ENCODE data around the gene EIF4G1. TPM values are rescaled to one million over a fixed set of nuclear protein-coding genes. Genes with fewer than 3 reads are reported as not detected.

The EIF4G1 gene
- total and polyA plus RNA-seq, 9 donors = 72.4 to 295 (median 206) TPM

- H3K36me3 ChIP-seq = no peaks in the 10 kb centered on the region
- no peak for TF ChIP-seq CTCF (IDR thresholded peaks at IDR 0.05)
- no peak for TF ChIP-seq POLR2A (IDR thresholded peaks at IDR 0.05)
- no peak for TF ChIP-seq EP300 (IDR thresholded peaks at IDR 0.05)
Measured at GRCh38 chr3:184354754-184355153, 40.3 kb downstream of the EIF4G1 start.

GRCh38 chr3:184355261-184356040 is 41.0 kb downstream of the EIF4G1 start:
- Histone ChIP-seq H3K36me3 (no peaks in the 10 kb centered on the region), H3K27me3 (no peaks in the 10 kb centered on the region)
- 66 to 76% (median 70%) methylated on average over 18 of the region's 18 CpGs for WGBS, 3 donors

More at GRCh38 chr3:184354754-184355153, 40.3 kb downstream of the EIF4G1 start:
- DNase-seq = no peak
- no peak overlapping the region for H3K4me3 ChIP-seq
- peaks cover 18% of the 10 kb centered on the region for H3K4me1 ChIP-seq (ENCODE audit: insufficient read depth)
- 78% methylated on average over 8 of the region's 8 CpGs for WGBS, 3 donors
- H3K27ac ChIP-seq = no peak overlapping the region
- H3K27me3 ChIP-seq = no peaks in the 10 kb centered on the region
- intact Hi-C loops (cut with DNase I) = loop anchor here in 2 of 4 donors (5.0 to 10.0 kb wide), 2 partner anchors 37 to 50 kb away; no protein-coding TSS in a partner anchor
- H3K9me3 ChIP-seq = no peaks in the 10 kb centered on the region

GRCh38 chr3:184357248-184358123 is 43.1 kb downstream of the EIF4G1 start:
- 84 to 89% (median 89%) methylated on average over 21 to 24 of the region's 24 CpGs for WGBS, 3 donors
- no peaks in the 10 kb centered on the region for H3K27me3 ChIP-seq
- H3K4me3 ChIP-seq = no peak overlapping the region
- no peaks in the 10 kb centered on the region for H3K36me3 ChIP-seq
- DNase-seq = peak in 2 of 5 donors; percentile 22 to 35
- no peak for TF ChIP-seq CTCF (IDR thresholded peaks at IDR 0.05)
- no peak for TF ChIP-seq POLR2A (IDR thresholded peaks at IDR 0.05)
- TF ChIP-seq EP300 (IDR thresholded peaks at IDR 0.05) = no peak
- intact Hi-C loops (cut with DNase I) = loop anchor here in 2 of 4 donors (5.0 to 10.0 kb wide), 2 partner anchors 40 to 53 kb away; no protein-coding TSS in a partner anchor
- H3K9me3 ChIP-seq = no peaks in the 10 kb centered on the region
- H3K27ac ChIP-seq = no peak overlapping the region
- peaks cover 17% of the 10 kb centered on the region for H3K4me1 ChIP-seq (ENCODE audit: insufficient read depth)

More at GRCh38 chr3:184355261-184356040, 41.0 kb downstream of the EIF4G1 start:
- H3K27ac ChIP-seq = no peak overlapping the region
- H3K4me1 ChIP-seq (ENCODE audit: insufficient read depth) = peaks cover 23% of the 10 kb centered on the region
- TF ChIP-seq EP300 (IDR thresholded peaks at IDR 0.05) = no peak
- DNase-seq = no peak
- no peak overlapping the region for H3K4me3 ChIP-seq
- H3K9me3 ChIP-seq = no peaks in the 10 kb centered on the region
- intact Hi-C loops (cut with DNase I) = loop anchor here in 2 of 4 donors (5.0 to 10.0 kb wide), 2 partner anchors 38 to 51 kb away; no protein-coding TSS in a partner anchor

GRCh38 chr3:184358124-184358767 is 43.8 kb downstream of the EIF4G1 start:
- H3K4me1 ChIP-seq (ENCODE audit: insufficient read depth) = peaks cover 17% of the 10 kb centered on the region
- no peaks in the 10 kb centered on the region for H3K36me3 ChIP-seq
- WGBS, 3 donors = 89 to 91% (median 90%) methylated on average over 12 of the region's 12 CpGs
- DNase-seq = peak in 3 of 5 donors; percentile 21 to 38 (median 29)
- H3K27me3 ChIP-seq = no peaks in the 10 kb centered on the region
- no peaks in the 10 kb centered on the region for H3K9me3 ChIP-seq
- no peak overlapping the region for H3K27ac ChIP-seq
- intact Hi-C loops (cut with DNase I) = loop anchor here in 2 of 4 donors (5.0 to 10.0 kb wide), 2 partner anchors 41 to 53 kb away; no protein-coding TSS in a partner anchor
- H3K4me3 ChIP-seq = no peak overlapping the region
- TF ChIP-seq POLR2A (IDR thresholded peaks at IDR 0.05) (no peak), EP300 (IDR thresholded peaks at IDR 0.05) (no peak), CTCF (IDR thresholded peaks at IDR 0.05) (no peak)
